Hematopoietic multipotent progenitor cell treated with erythropoietin and hydrocortisone succinate and interleukin-3 and kit ligand, for 8 days (in vitro differentiated cells): ENCODE data around the gene TNRC6A.

Experiments
- DNase-seq: peaks from one replicate; pipeline ENCODE4 v3.0.0-alpha.2; 2015

The TNRC6A gene

DNA sequence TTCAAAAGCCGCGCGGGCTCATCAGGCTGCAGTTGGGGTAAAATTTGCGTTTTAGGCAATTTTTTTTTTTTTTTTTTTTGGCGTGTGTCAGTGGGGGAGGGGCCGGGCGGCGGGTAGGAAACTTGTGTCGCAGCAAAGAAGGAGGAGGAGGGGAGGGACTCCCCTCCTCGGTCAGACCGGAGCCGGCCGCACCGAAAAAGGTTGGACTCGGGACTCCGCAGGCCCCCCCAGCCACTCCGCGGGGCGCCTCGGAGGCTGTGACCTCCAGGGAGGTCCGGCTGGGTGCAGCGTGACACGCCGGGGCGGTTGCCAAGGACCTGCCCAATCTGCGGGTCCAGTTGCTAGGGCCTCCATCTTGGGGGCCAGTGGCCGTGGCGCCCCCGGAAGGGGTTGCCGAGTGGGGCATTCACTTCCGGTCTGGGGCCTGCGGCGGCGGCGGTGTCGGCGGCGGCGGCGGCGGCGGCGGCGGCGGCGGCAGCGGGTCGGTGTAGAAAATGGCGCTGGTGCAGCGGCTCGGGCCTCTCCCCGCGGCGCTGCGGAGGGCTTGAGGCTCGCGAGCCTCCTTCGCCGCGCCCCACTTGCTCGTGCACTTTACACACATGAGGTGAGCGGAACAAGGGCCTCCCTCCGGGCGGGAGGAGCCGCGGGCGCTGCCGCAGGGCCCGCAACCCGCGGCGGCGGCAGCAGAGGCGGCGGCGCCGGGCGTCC lies at the start of gene TNRC6A:
Gene TNRC6A, plus strand, starts transcription at position 409 of the 708 bp plus-strand sequence. Its CDS starts 191 bp downstream, at position 600.
- peak; percentile 90 for DNase-seq

DNA sequence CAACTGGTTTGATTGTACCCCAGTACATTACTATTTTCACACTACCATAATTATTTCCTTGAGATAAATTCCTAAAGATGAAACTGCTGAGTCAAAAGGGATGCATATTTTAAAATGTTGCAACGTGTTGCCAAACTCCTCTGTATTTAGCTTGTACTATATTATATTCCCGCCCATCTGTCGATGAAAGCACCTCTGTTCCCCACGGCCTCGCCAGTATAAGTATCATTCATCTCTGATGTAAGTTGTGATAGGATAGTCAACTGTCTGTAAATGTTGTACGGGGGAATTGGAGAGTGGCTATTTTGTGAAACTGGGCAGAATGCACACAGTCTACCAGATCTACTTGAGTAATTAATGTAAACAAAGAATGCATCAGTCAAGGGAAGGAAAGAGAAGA lies 47.7 kb upstream of the TNRC6A start:
- DNase-seq, result no peak

DNA sequence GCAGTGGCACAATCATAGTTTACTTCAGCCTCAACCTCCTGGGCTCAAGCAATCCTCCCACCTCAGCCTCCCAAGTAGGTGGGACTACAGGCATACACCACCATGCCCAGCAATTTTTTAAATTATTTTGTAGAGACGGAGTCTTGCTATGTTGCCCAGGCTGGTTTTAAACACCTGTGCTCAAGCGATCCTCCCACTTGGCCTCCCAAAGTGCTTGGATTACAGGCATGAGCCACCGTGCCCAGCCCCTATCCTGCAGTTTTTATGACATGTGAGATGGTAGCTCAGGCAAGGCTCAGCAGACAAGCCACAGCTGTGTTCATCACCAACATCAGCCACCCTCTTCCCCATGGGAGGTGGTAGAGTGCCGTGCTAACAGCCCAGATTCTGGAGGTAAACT lies 46.2 kb upstream of the TNRC6A start:
- no peak for DNase-seq

DNA sequence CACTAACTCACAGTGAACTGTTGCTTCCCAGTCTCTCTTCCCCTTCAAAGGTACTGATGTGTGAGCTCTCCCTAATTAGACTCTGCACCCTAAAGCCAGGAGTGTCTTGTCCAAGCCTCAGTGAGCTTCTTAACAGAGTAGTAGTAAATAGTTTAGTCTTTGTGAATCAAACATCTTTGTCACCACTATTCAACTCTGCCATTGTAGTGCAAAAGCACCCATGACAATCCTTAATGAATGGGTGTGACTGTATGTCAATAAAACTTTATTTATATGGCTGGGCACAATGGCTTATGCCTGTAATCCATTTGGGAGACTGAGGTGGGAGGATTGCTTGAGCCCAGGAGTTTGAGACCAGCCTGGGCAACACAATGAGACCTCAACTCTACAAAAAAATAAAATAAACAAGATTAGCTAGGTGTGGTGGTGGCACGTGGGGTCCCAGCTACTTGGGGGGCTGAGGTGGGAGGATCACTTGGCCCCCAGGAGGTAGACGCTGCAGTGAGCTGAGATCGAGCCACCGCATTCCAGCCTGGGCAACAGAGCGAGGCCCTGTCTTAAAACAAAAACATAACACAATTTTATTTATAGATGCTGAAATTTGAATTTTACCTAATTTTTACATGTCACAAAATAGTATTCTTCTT lies 45.5 kb upstream of the TNRC6A start:
- no peak for DNase-seq

DNA sequence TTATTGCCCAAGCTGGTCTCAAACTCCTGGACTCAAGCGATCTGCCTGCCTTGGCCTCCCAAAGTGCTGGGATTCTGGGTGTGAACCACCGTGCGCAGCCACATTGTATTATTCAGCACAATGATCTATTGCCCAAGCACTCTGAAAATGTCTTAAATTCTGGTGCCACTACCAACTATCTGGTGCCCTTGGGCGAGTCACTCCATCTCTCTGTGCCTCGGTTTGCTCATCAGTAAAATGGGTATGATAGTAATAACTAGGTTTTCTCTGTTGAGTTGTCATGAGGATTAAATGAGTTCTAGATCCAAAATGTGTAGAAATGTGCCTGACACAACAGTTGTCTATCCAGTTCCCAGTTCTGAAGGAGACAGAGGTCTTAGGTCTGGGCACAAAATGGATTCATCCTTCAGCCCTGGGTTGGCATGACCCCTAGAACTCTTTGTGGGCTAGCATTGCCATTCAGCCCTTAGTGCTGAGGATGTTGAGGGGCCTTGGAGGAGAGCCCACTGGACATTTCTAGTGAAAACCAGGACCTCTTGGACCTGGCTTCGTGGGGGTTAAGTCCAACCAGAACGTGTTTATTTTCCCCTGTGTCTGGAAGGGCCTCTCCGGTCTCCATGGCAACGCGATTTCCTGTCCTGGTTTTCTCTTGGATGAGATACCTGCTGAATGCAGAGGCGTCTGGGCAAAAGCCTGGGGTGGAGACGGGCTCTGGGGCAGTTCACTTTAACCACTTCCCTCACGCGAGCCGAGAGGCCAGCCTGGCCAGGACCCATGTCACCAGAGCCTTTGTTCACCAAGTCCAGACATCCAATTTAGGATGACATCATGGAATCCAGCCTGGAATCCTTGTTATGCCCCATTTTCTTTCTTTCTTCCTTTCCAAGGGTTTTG lies 43.7 kb upstream of the TNRC6A start:
- no peak for DNase-seq

DNA sequence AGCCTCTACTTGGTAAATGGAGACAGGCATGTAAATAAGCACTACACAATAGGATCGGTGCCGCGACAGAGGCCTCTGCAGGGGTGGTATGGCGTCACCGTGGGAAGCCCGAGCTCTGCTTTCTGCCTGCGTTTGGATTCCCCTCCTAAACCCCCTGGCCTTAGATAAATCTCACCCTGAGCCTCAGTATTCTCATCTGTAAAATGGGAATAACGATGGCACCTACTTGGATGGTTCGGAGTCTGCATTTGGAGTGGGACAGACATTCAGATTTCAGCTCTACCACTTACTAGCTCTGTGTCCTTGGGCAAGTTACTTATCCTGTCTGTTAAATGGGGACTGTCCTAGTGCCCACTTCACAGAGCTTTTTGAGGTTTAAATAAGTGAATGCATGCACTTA lies 42.8 kb upstream of the TNRC6A start:
- no peak for DNase-seq

DNA sequence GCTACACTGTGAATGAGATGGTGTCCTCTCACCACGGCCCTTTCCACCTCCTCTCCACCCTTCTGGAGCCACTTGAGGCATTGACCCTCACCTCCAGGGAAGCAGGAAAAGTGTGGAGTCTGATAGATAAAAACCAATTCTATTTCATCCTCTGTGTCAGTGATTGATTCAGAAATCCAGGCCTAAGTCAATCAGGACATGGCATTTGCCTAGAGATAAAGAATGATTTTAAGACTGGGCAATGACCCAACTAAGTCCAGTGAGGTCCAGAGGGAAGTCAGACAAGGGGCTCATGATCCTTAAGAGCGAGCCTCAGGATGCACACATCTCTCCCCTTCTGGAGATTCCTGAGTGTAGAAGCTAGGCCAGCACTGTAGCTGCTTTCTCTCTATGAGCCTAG lies 41.1 kb upstream of the TNRC6A start:
- no peak for DNase-seq

DNA sequence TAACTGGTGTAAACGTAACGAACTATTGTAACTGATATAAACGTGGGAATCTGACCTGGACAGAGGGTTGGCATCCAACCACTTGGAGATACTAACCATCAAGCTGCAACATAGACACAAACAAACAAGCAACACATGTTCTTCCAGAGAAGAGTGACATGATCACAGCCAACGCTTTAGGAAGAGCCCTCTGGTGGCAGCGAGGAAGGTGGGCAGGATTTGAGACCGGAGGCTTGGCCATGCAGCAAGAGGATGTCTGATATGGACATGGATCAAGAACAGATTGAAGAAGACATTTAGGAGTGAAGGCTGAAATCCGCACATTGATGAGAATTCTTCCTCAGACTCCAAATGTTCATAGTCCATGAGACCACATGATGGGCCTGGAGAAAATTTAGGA lies 40.3 kb upstream of the TNRC6A start:
- DNase-seq, result peak; percentile 37

DNA sequence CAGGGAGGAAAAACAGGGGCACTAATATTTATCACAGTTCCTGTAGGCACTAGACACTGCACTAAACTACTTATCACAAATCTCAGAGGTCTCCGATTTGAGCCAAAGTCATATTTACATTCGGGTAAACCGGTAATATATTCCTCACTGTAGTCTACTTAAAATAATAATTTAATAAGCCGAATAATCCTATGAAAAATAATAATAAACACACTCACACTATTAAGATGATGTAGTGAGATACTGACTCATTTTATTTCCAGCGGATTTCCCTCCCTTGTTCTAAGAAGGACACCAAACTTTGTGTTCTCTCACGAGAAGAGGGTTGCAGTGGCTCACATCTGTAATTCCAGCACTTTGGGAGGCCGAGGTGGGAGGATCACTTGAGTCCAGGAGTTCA lies 36.6 kb upstream of the TNRC6A start:
- DNase-seq, result no peak

DNA sequence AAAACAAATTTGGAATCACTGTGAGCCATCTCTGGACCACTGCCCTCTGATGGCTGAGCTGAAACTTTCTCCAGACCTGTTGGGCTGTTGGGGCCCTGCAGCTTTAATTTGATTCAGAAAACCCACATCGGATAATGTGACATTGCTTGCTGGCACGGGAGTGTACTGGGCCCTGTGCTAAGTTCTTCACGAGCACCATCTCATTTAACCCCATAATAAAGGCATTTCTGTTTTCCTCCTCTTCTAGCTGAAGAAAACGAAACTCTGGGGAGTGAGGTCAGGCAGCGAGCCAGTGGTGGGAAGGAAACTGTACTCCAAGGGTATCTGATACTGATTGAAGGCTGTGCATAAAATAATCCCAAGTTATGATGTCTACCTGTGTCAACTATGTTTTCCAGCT lies 34.5 kb upstream of the TNRC6A start:
- DNase-seq, result no peak

DNA sequence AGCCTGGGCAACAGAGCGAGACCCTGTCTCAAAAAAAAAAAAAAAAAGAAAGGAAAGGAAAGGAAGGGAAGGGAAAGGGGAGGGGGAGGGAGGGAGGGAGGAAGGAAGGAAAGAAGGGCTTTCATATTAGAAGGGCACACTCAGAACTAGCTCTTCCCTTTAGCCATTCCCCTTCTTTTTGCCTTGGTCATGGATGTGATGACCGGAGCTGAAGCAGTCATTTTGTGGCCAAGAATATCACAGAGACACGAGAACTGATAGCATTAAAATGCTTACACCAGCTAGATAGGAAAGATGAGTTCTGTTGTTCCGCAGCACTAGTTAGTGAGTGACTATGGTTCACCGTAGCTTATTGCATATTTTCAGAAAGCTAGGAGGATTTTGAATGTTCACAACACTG lies 32.8 kb upstream of the TNRC6A start:
- DNase-seq, result no peak

DNA sequence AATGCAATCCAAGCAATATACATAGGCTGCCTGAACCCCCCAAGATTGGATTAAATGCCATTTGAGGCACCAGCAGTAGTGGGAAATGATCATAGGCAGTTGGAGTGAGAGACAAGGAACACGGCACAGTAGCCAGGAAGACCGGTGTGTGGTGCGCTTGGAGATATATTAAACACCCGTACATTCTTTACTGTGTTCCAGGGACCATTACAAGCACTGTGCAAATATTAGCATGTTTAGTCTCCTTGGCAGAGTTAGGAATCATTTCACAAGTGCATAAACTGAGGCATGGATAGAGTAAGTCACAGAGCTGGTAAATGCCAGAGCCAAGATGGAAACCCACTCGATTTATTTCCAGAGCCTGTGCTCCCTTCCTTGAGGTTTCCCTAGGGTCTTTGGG lies 31.1 kb upstream of the TNRC6A start:
- DNase-seq, result no peak

DNA sequence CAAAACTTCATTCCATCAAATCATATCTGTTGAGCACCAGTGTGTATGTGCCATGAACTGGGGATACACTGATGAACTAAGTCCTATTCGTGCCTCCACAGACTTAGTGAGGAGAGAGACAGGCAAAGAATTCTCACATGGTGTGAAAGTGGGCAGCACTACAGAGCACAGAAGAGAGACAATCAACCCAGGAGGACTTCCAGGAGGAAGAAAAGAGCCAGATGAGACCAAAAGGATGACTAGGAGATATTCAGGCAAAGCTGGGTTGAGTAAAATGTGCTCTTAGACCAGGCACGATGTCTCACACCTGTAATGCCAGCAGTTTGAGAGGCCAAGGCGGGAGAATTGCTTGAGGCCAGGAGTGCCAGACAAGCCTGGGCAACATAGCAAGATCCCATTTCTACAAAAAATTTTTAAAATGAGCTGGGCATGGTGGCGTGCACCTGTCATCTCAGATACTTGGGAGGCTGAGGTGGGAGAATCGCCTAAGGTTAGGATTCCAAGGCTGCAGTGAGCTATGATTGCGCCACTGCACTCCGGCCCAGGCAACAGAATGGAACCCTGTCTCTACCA lies 30.2 kb upstream of the TNRC6A start:
- no peak for DNase-seq

DNA sequence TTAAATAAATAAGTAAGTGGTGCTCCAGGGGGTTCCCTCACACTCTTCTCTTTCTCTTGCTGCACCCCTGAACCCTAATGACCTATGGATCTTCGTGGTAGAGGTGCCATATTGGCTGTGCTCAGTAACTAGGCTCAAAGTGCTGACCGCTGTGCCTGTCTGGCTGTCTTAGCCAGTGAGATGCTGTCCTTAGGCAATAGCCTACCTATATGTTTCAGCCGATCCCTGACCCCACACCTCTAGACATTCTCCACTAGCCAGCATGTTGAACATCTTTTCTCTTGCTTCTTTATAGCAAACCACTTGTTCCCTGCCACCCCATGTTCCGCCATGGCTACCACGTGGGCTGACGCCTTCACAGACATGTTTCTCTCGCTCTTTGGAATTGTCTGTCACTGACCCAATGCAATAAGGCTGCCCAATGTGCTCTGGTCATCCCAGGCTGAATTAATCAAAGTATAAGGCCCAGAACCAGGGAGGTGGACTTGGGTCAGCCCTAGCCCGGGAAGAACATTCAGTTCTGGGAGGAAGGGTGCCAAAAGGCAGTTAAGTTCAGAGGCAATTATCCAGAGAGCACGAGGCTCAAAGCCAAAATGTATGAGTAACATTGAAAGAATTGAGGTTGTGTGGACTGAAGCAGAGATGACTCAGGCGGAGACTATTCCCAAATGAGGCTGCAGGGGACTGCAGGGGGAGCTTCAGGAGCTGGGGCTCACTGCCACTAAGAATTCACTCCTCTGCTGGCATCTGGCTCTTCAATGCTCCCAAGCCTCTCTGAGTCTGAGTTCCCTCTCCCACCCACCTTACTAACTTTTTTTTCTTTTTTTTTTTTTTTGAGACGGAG lies 28.7 kb upstream of the TNRC6A start:
- no peak for DNase-seq

DNA sequence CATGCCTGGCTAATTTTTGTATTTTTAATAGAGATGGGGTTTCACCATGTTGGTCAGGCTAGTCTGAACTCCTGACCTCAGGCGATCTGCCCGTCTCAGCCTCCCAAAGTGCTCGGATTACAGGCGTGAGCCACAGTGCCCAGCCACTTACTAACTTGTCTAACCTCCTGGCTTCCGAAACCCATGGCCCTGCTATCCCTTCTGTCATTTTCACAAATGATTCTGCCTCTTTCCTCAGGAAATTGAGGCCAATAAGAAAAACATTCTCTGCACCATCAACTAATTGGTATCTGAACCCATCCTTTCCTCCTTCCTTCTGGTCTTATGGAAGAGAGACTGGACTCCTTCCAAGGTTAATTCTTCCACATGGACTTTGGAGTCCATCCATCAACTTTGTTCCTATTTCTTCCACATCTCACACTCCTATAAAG lies 27.9 kb upstream of the TNRC6A start:
- DNase-seq, result no peak

DNA sequence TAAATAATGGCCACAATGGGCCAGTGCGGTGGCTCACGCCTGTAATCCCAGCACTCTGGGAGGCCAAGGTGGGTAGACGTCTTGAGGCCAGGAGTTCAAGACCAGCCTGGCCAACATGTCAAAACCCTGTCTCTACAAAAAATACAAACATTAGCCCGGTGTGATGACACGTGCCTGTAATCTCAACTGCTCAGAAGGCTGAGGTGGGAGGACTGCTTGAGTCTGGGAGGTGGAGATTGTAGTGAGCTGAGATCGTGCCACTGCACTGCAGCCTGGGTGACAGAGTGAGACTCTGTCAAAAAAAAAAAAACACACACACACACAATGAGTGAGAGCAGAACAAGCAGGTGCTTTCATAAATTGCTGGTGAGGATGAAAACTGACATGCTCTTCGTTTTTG lies 21.7 kb upstream of the TNRC6A start:
- DNase-seq, result peak; percentile 79

DNA sequence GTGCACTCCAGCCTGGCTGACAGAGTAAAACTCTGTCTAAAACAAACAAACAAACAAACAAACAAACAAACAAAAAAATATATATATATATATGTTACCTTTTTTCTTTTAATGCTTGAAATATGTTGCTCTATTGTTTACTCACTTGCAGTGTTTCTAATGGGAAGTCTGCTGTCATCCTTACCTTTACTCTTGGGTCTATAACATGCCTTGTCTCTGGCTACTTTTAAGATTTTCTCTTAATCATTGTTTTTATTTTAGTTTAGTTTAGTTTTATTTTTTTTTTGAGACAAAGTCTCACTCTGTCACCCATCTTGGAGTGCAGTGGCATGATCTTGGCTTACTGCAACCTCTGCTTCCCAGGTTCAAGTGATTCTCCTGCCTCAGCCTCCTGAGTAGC lies 16.1 kb upstream of the TNRC6A start:
- no peak for DNase-seq

DNA sequence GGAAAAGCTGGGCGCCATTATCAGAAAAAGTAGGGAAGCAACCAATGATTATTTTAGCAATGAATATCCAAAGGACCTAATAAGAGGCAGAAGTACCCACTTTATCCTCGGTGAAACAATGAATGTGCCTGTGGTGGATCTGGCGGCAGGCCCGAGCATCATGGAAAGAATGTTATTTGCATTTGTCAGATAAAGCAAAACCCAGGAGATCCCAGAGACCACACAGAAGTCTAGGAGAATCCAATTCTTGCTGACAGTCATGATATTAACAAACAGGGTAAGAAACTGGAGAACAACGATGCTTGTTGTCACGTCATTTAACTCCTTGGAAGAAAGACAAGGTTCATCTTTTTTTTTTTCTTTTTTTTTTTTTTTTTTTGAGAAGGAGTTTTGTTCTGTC lies 12.0 kb upstream of the TNRC6A start:
- DNase-seq, result no peak

DNA sequence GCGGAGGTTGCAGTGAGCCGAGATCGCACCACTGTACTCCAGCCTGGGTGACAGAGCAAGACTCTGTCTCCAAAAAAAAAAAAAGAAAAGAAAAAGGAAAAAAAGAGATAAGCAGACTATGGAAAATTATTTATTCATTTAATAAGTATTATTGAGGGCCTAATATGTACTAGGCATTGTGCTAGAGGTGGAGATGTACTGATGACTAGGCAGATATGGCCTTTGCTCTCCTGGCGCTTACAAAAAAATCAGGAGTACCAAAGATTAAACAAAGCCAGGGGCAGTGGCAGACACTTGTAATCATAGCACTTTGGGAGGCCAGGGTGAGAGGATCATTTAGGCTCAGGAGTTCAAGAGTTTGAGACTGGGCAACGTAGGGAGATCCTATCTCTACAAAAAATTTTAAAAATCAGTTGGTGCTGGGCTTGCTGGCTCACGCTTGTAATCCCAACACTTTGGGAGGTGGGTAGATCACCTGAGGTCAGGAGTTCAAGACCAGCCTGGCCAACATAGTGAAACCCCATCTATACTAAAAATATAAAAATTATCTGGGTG lies 10.4 kb upstream of the TNRC6A start:
- no peak for DNase-seq

DNA sequence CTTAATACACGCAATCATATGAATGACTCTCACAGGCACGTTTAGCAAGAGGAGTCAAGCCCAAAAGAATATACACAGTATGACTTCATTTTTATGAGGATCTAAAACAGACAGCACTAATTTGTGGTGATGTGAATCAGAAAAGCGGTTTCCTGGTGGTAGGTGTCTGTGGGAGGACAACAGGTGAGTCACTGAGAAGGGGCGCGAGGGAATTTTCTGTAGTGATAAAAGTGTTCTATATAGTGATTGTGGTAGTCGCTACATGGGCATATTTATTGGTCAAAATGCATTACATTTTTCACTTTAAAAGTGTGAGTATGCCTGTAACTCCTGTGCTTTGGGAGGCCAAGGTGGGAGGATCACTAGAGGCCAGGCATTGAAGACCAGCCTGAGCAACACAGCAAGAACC lies 7.6 kb upstream of the TNRC6A start:
- no peak for DNase-seq

DNA sequence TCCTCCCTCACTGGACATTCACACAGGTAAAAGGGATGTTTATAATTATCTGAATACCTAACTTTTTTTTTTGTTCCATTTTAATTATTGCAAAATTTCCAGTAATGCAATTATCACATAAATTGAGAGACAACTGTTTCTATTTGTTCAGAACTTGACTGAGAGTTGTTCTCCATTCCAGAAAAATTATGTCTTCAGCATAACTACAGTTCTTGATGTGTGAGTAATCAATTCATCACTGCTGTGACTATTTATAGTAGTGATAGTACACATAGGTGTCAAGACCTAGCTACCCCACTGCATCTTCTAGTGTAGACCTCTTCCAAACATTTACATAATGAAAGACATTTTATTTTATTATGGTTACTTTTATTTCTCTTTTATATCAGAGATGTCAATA lies 5.8 kb upstream of the TNRC6A start:
- DNase-seq, result no peak

DNA sequence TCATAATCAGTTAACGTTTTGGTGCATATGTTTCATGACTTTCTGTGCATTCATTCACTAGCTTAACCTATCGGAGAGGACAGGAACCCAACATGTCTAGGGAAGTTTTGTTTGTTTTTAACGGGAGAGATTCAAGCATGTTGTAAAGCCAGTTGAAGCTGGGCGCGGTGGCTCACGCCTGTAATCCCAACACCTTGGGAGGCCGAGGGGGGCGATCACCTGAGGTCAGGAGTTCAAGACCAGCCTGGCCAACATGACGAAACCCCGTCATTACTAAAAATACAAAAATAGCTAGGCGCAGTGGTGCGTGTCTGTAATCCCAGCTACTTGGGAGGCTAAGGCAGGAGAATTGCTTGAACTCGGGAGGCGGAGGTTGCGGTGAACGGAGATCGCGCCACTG lies 1.4 kb upstream of the TNRC6A start:
- DNase-seq, result no peak
